RCC 7860 (cell line): ENCODE data around the gene HIRIP3.
A peak's percentile ranks its signal among the peaks of the same experiment; 100 is the strongest.
"Not testable (repeated sequence)": the region's sequence is repeated elsewhere in the genome, so short reads cannot be mapped to it uniquely, and the experiment has no call there.

Source experiments
- DNase-seq: peaks from one replicate; pipeline ENCODE4 v3.0.0-alpha.2; 2015; ENCODE audit warnings: low spot score
- FAIRE-seq: peaks from 2 replicates; lab custom pipeline; 2012; peaks lifted over from hg19 to GRCh38; lab: Jason Lieb, UNC

HIRIP3 gene

GRCh38 chr16:29962344-29962994 lies 32.9 kb downstream of the HIRIP3 start:
- no peak for DNase-seq

GRCh38 chr16:29961479-29962343 lies 33.7 kb downstream of the HIRIP3 start, which contains the start of gene TMEM219:
Gene TMEM219 (plus strand): TSS chr16:29962079. CDS start chr16:29963144, 1,065 bp downstream.
- no peak for FAIRE-seq
- DNase-seq = peak; percentile 78

More at GRCh38 chr16:29962344-29962994, 32.9 kb downstream of the HIRIP3 start:
- FAIRE-seq = no peak

DNA sequence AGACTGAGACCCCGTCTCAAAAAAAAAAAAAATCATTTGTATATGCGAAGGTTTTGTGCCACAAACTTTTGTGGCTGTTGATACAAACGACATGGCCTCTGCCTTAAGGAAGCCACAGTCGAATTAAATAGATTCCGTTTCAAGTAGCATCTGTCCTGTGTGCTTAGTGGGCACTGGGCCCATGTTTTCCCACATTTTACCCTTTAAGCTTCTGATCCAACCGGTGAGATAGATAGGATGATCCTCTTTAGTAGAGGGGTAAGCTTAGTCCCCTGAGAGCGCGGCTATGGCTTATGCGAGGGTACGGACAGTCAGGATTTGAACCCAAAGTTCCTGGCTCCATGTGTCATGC lies 34.3 kb downstream of the HIRIP3 start:
- FAIRE-seq = no peak
- no peak for DNase-seq

- FAIRE-seq, DNase-seq: not testable (repeated sequence)
Measured at GRCh38 chr16:29959821-29960220, 35.6 kb downstream of the HIRIP3 start.

GRCh38 chr16:29959293-29959692 lies 36.1 kb downstream of the HIRIP3 start:
- DNase-seq (no peak), FAIRE-seq (no peak)

DNA sequence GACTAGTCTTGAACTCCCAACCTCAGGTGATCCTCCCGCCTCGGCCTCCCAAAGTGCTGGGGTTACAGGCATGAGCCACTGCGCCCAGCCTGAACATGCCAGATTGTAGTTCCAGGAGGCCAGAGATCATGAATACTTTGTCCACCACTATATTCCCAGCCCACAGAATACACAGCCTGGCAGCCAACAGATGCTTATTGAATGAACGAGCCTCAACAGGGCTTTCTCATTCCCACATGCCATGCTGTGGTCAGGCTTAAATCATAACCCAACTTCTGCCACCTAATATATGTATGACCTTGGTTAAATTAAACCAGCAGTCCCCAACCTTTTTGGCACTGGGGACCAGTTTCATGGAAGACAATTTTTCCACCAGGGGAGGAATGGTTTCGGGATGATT lies 36.7 kb downstream of the HIRIP3 start:
- no peak for DNase-seq
- no peak for FAIRE-seq

DNA sequence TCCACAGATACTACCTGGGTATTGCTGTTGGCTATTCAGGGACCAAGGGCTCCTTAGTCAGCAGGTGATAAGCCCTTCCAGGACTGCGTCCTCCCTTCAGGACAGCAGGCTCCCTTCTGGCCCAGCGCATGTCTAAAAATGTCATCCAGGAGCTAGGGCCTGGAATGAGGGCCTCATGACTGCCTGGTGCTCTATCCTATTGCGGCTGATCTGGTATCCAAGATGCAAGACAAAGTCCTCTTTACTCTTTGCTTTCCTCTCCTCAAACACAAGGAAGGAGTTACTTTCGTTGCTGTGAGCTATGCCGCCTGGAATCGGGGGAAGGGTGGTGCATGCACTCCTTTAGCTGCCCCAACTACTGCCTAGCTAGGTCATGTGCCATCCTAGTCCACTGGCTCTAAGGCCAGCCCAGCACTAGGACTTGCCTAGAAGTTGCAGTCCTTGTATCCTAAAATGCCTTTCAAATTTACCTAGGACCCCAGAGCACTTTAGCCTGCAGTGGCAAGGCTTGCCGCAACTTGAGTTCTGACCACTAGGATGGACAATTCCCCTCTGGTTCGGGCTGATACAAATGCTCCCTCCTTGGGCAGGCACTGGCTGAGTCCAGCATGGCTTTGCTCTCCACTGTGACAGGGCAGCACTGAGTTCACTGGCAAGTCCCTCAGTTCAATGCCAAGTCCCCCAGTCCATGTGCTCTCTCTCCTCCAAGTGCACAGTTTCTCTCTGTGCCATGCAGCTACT lies 43.6 kb downstream of the HIRIP3 start:
- FAIRE-seq (no peak), DNase-seq (no peak)

GRCh38 chr16:29950806-29951461 lies 44.5 kb downstream of the HIRIP3 start:
- no peak for FAIRE-seq

GRCh38 chr16:29947897-29948296 lies 47.5 kb downstream of the HIRIP3 start:
- DNase-seq (no peak), FAIRE-seq (no peak)

More at GRCh38 chr16:29950806-29951461, 44.5 kb downstream of the HIRIP3 start:
- DNase-seq = no peak

DNA sequence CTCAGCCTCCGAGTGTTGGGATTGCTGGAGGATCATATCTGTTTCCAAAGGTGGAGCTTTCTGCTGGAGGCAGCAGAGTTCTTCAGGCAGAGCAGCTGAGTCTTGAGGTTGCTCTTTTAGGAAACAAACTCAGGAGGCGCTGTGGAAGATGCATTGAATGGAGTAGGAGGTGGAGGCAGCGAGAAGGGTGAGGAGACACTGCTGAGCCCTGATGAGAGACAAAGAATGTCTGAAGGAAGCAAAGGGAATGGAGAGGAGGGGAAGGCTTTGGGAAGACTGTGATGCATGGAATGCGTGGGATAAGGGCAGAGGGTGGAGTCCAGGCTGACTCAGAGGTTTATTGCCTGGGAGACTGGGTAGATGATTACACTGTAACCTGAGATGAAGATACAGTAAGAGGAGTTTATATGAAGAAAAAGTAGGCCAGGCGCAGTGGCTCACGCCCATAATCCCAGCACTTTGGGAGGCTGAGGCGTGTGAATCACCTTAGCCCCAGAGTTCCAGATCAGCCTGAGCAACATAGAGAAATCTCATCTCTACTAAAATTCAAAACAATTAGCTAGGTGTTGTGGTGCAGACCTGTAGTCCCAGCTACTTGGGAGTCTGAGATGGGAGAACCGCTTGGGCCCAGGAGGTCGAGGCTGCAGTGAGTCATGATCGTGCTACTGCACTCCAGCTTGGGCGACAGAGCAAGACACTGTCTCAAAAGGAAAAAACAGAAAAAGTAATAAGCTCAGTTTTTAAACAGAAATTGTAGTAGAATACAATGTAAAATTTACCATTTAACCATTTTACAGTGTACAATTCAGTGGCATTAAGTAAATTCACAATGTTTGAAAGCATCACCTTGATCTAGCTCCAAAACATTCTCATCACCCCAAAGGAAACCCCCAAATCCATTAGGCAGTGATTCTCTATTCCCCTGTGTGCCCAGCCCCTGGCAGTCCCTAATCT lies 51.3 kb downstream of the HIRIP3 start:
- DNase-seq (peak; percentile 99), FAIRE-seq (peak; percentile 96)
